Liver (tissue), 9 donors: Measurements from ENCODE around the gene COBL. TPM values are rescaled to one million over a fixed set of nuclear protein-coding genes. Genes with fewer than 3 reads are reported as not detected.

Experiments
- DNase-seq: peaks from one replicate; pipeline ENCODE4 v3.0.0-alpha.2; 2017; ENCODE audit warnings: low spot score
- H3K27ac ChIP-seq, 2 donors: one replicate each; pipeline ENCODE4 v1.7.0; 2013; ENCODE audit warnings: inconsistent platforms in 2 of 2, low read length in 2 of 2, control low read depth in 1 of 2, low read depth in 1 of 2, mild to moderate bottlenecking in 1 of 2
- H3K27me3 ChIP-seq, 4 donors: one replicate each; pipeline versions ENCODE4 v1.6.1 to v1.7.0; 2013; ENCODE audit warnings: low read length in 3 of 4, inconsistent platforms in 1 of 4, mild to moderate bottlenecking in 1 of 4, moderate library complexity in 1 of 4; ENCODE audit not compliant: control insufficient read depth in 4 of 4, insufficient read depth in 4 of 4
- H3K36me3 ChIP-seq, 4 donors: one replicate each; pipeline versions ENCODE4 v1.6.1 to v1.7.0; 2013; ENCODE audit warnings: low read length in 3 of 4, mild to moderate bottlenecking in 3 of 4, low read depth in 1 of 4, moderate library complexity in 1 of 4; ENCODE audit not compliant: control insufficient read depth in 4 of 4, insufficient read depth in 3 of 4
- H3K4me1 ChIP-seq, 4 donors: one replicate each; pipeline versions ENCODE4 v1.6.1 to v1.7.0; 2013; ENCODE audit warnings: low read length in 3 of 4, mild to moderate bottlenecking in 3 of 4, moderate library complexity in 1 of 4; ENCODE audit not compliant: control insufficient read depth in 4 of 4, insufficient read depth in 4 of 4
- H3K4me3 ChIP-seq, 3 donors: one replicate each; pipeline versions ENCODE4 v1.6.1 to v1.7.0; 2013; ENCODE audit warnings: low read length in 3 of 3, control low read depth in 1 of 3, low read depth in 1 of 3, mild to moderate bottlenecking in 1 of 3
- H3K9ac ChIP-seq, 2 donors: one replicate each; pipeline ENCODE4 v1.7.0; 2013; ENCODE audit warnings: low read length in 2 of 2, mild to moderate bottlenecking in 2 of 2, moderate library complexity in 2 of 2, control low read depth in 1 of 2, low read depth in 1 of 2
- H3K9me3 ChIP-seq, 4 donors: one replicate each; pipeline versions ENCODE4 v1.6.1 to v1.7.0; 2013; ENCODE audit warnings: low read length in 3 of 4; ENCODE audit not compliant: control insufficient read depth in 4 of 4
- CTCF ChIP-seq: fragments of 150-350 bp; IDR thresholded peaks from 2 replicates; pipeline ENCODE4 v1.5.1; 2017; ENCODE audit warnings: improper control_type of control experiment, low read depth, low read length; ENCODE audit not compliant: missing input control
- EGR1 ChIP-seq, 2 donors: IDR thresholded peaks; 2 replicates each; pipeline ENCODE4 v1.6.1; 2016 to 2018; ENCODE audit warnings: antibody characterized with exemption in 2 of 2, low read depth in 2 of 2
- FOXA1 ChIP-seq: IDR thresholded peaks from 2 replicates; pipeline ENCODE4 v1.6.1; 2016; ENCODE audit warnings: antibody characterized with exemption
- FOXA2 ChIP-seq: IDR thresholded peaks from 2 replicates; pipeline ENCODE4 v1.6.1; 2016; ENCODE audit warnings: antibody characterized with exemption
- HNF4A ChIP-seq, 2 donors: conservative IDR thresholded peaks; 2 replicates each; pipeline ENCODE4 v1.6.1; 2016; ENCODE audit warnings: antibody characterized with exemption in 2 of 2, mild to moderate bottlenecking in 2 of 2
- JUND ChIP-seq, 2 donors: IDR thresholded peaks; 2 replicates each; pipeline ENCODE4 v1.6.1; 2016; ENCODE audit warnings: antibody characterized with exemption in 2 of 2
- MAX ChIP-seq: IDR thresholded peaks from 2 replicates; pipeline ENCODE4 v1.6.1; 2016; ENCODE audit warnings: antibody characterized with exemption
- NR2F2 ChIP-seq: IDR thresholded peaks from 2 replicates; pipeline ENCODE4 v1.6.1; 2016; ENCODE audit warnings: antibody characterized with exemption
- RAD21 ChIP-seq, 2 donors: IDR thresholded peaks; 2 replicates each; pipeline ENCODE4 v1.6.1; 2016; ENCODE audit warnings: antibody characterized with exemption in 2 of 2, mild to moderate bottlenecking in 2 of 2
- TAF1 ChIP-seq: conservative IDR thresholded peaks from 2 replicates; pipeline ENCODE4 v1.6.1; 2016; ENCODE audit warnings: antibody characterized with exemption, mild to moderate bottlenecking
- YY1 ChIP-seq: IDR thresholded peaks from 2 replicates; pipeline ENCODE4 v1.6.1; 2016; ENCODE audit warnings: antibody characterized with exemption, mild to moderate bottlenecking
- WGBS: extraction: QIAGEN DNeasy Blood & Tissue Kit; methylation state at CpG from one replicate; pipeline ENCODE4 v1.1.7; 2013; 5-methylcytosine and 5-hydroxymethylcytosine counted together
- polyA plus RNA-seq, 2 donors: library from polyadenylated mRNA; stranded (reverse) in 1 of 2; unstranded in 1 of 2; fragments of 200-250 nt in 1 of 2; fragments of >200 nt in 1 of 2; fragmentation: Nextera tagmentation in 1 of 2; extraction: Ambion mirVana in 1 of 2; gene quantifications; one replicate each; pipeline versions ENCODE4 v1.2.1 to v1.2.3, GENCODE V29; 2013 to 2015
- total RNA-seq, 2 donors: library from RNA; depleted of rRNA; stranded (reverse); fragments of >200 nt; gene quantifications; one replicate each; pipeline ENCODE4 v1.2.3, GENCODE V29; 2014
- TF ChIP-seq, protein P1 (sequence below): IDR thresholded peaks from 2 replicates; pipeline ENCODE4 v1.6.1; 2016; ENCODE audit warnings: antibody characterized with exemption
- TF ChIP-seq, protein P2 (sequence below): IDR thresholded peaks from 2 replicates; pipeline ENCODE4 v1.6.1; 2016; ENCODE audit warnings: antibody characterized with exemption, mild to moderate bottlenecking
- donor health status: healthy.
- donor health status: healthy.
- donor health status: healthy.
- donor health status: healthy.
- donor health status: healthy.

Gene COBL
- total and polyA plus RNA-seq, 4 donors, result 5.8 to 18.7 (median 10.7) TPM

- no peaks in the 10 kb centered on the region for H3K9me3 ChIP-seq
- DNase-seq, result no peak
- no peaks in the 10 kb centered on the region for H3K27me3 ChIP-seq
- peaks cover 0 to 3% (median 0%) of the 10 kb centered on the region in 4 donors for H3K4me1 ChIP-seq
- TF ChIP-seq TAF1 (no peak), FOXA1 (no peak), CTCF (no peak), MAX (no peak), YY1 (no peak), RAD21 (IDR thresholded peaks at IDR 0.05) (no peak), EGR1 (IDR thresholded peaks at IDR 0.05; ENCODE audit: low read depth in 2 of 2) (no peak), NR2F2 (no peak), JUND (IDR thresholded peaks at IDR 0.05) (no peak)
- TF ChIP-seq, protein P1, sequence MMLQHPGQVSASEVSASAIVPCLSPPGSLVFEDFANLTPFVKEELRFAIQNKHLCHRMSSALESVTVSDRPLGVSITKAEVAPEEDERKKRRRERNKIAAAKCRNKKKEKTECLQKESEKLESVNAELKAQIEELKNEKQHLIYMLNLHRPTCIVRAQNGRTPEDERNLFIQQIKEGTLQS, result no peak
- H3K27ac ChIP-seq, result peak overlapping the region in 1 of 2 donors; percentile 9
- H3K4me3 ChIP-seq, result no peak overlapping the region
- 75% methylated on average over 1 of the region's 1 CpG for WGBS
- H3K9ac ChIP-seq, result no peak overlapping the region
- peaks cover 0 to 11% (median 5%) of the 10 kb centered on the region in 4 donors for H3K36me3 ChIP-seq
Measured at GRCh38 chr7:51139796-51140195, 176.8 kb downstream of the COBL start.

DNA sequence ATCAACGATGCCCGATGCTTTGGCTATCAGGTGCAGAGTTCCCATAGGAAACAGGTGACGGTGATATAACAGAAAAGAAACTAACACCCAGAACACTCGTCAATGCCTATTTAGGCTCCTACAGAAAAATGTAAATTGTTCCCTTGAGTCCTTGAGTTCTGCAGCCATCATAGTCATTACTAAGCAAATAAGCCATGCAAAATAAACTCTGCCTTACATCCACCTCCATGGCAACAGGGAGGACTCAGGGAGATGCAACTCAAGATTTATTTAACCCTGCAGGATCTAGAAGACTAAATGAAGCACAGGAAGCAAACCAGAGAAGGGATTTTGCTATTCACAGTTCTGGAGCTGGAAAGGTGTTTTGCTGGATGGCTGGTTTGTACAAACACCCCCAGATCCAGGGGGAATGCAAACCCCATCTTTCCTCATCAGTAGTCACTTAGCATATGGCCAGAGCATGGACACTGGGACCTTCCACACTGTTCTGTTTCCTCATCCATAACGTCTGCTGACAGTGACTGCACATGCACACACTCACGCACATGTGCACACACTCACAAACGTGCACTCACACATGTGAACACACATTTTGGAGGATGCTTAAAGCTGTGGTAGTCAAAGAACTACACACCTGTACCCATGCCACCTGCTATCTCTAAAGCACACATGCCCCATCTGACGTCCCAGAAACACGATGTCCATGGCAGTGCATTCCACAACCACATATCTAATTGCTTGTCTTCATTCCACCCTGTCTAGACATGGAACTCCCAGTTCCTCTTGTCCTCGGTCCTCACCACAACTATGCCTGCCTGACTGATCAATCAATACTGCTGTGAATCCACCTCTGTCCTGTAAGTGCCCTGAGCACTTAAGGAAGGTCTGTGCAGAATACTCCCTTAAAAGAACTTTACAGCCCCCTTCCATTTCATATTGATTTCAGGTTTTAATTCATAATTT is 178.2 kb downstream of the COBL start:
- Histone ChIP-seq H3K36me3 (peaks cover 0 to 15% (median 8%) of the 10 kb centered on the region in 4 donors), H3K4me1 (peaks cover 0 to 1% (median 0%) of the 10 kb centered on the region in 4 donors), H3K27me3 (no peaks in the 10 kb centered on the region), H3K9ac (no peak overlapping the region), H3K4me3 (no peak overlapping the region), H3K9me3 (no peaks in the 10 kb centered on the region), H3K27ac (no peak overlapping the region)
- WGBS, result 92% methylated on average over 10 of the region's 10 CpGs
- no peak for DNase-seq
- TF ChIP-seq HNF4A (conservative IDR thresholded peaks at IDR 0.05) (no peak), CTCF (no peak), NR2F2 (no peak), FOXA2 (no peak)
- TF ChIP-seq, protein P2, sequence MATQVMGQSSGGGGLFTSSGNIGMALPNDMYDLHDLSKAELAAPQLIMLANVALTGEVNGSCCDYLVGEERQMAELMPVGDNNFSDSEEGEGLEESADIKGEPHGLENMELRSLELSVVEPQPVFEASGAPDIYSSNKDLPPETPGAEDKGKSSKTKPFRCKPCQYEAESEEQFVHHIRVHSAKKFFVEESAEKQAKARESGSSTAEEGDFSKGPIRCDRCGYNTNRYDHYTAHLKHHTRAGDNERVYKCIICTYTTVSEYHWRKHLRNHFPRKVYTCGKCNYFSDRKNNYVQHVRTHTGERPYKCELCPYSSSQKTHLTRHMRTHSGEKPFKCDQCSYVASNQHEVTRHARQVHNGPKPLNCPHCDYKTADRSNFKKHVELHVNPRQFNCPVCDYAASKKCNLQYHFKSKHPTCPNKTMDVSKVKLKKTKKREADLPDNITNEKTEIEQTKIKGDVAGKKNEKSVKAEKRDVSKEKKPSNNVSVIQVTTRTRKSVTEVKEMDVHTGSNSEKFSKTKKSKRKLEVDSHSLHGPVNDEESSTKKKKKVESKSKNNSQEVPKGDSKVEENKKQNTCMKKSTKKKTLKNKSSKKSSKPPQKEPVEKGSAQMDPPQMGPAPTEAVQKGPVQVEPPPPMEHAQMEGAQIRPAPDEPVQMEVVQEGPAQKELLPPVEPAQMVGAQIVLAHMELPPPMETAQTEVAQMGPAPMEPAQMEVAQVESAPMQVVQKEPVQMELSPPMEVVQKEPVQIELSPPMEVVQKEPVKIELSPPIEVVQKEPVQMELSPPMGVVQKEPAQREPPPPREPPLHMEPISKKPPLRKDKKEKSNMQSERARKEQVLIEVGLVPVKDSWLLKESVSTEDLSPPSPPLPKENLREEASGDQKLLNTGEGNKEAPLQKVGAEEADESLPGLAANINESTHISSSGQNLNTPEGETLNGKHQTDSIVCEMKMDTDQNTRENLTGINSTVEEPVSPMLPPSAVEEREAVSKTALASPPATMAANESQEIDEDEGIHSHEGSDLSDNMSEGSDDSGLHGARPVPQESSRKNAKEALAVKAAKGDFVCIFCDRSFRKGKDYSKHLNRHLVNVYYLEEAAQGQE, result no peak
